B cell (primary cell): ENCODE measurements around the gene CAPN5. TPM values are rescaled to one million over a fixed set of nuclear protein-coding genes. Genes with fewer than 3 reads are reported as not detected.

Source experiments
- ATAC-seq: fragments of 200-7000 bp; cut with Tn5 transposase; one replicate; pipeline ENCODE4 v1.10.0; 2021; ENCODE audit warnings: low read depth, mild to moderate bottlenecking, moderate number of reproducible peaks, moderate library complexity
- CTCF ChIA-PET: fragments of 350-600 bp; sonication (Branson Sonifier 250); formaldehyde crosslinking; loops from one replicate; lab custom pipeline; 2021; ENCODE audit warnings: antibody characterized with exemption, inconsistent platforms; lab: Charles Lee
- POLR2A ChIA-PET: fragments of 350-600 bp; sonication (Branson Sonifier 250); formaldehyde crosslinking; loops from one replicate; lab custom pipeline; 2021; ENCODE audit warnings: antibody characterized with exemption; lab: Charles Lee
- DNase-seq: peaks from one replicate; pipeline ENCODE4 v3.0.0; 2013
- H2AFZ ChIP-seq: 2 replicates; pipeline ENCODE4 v1.6.1; 2012; ENCODE audit warnings: mild to moderate bottlenecking, low read depth, low read length; ENCODE audit not compliant: insufficient read depth, poor library complexity, severe bottlenecking
- H3K27ac ChIP-seq, 2 donors: 1 replicate in 1 of 2; 2 replicates in 1 of 2; pipeline ENCODE4 v1.5.1; 2012 to 2013; ENCODE audit warnings: low read length in 2 of 2, mild to moderate bottlenecking in 2 of 2, moderate library complexity in 1 of 2
- H3K27me3 ChIP-seq, 4 experiments: fragments of 200-600 bp in 1 of 4; sonication (generic) in 1 of 4; replicated peaks in 1 of 4; 1 replicate in 2 of 4; 2 replicates in 2 of 4; pipeline versions ENCODE4 v1.6.1 to v1.7.0; 2013 to 2016; ENCODE audit warnings: low read length in 3 of 4, mild to moderate bottlenecking in 2 of 4, mixed read lengths in 1 of 4, moderate library complexity in 1 of 4; ENCODE audit not compliant: insufficient read depth in 4 of 4, control insufficient read depth in 3 of 4; ENCODE audit errors: control extremely low read depth in 1 of 4
- H3K36me3 ChIP-seq, 2 experiments: replicated peaks in 1 of 2; 1 replicate in 1 of 2; 2 replicates in 1 of 2; pipeline versions ENCODE4 v1.6.1 to v1.7.1; 2013; ENCODE audit warnings: low read length in 1 of 2; ENCODE audit not compliant: insufficient read depth in 2 of 2, control insufficient read depth in 1 of 2; ENCODE audit errors: control extremely low read depth in 1 of 2, extremely low read depth in 1 of 2
- H3K4me1 ChIP-seq, 2 donors: fragments of 200-600 bp in 1 of 2; sonication (generic) in 1 of 2; 1 replicate in 1 of 2; 2 replicates in 1 of 2; pipeline versions ENCODE4 v1.5.1 to v1.6.1; 2013 to 2017; ENCODE audit warnings: low read length in 2 of 2; ENCODE audit not compliant: control insufficient read depth in 2 of 2, insufficient read depth in 2 of 2
- H3K4me2 ChIP-seq: replicated peaks from 2 replicates; pipeline ENCODE3; 2012; ENCODE audit warnings: mild to moderate bottlenecking, low read depth, low read length; ENCODE audit not compliant: poor library complexity, severe bottlenecking
- H3K4me3 ChIP-seq, 5 experiments: fragments of 200-600 bp in 1 of 5; sonication (generic) in 1 of 5; 1 replicate in 3 of 5; 2 replicates in 2 of 5; pipeline versions ENCODE4 v1.5.1 to v1.7.0; 2011 to 2016; ENCODE audit warnings: low read length in 4 of 5, mild to moderate bottlenecking in 4 of 5, low read depth in 2 of 5, control low read depth in 1 of 5, moderate library complexity in 1 of 5; ENCODE audit not compliant: insufficient read depth in 1 of 5; ENCODE audit errors: control extremely low read depth in 1 of 5, extremely low read depth in 1 of 5
- H3K79me2 ChIP-seq: fragments of 200-600 bp; sonication (generic); one replicate; pipeline ENCODE4 v1.6.0; 2016; ENCODE audit warnings: low read length; ENCODE audit not compliant: control insufficient read depth, insufficient read depth
- H3K9ac ChIP-seq: fragments of 200-600 bp; sonication (generic); 2 replicates; pipeline ENCODE4 v1.6.1; 2017; ENCODE audit warnings: mild to moderate bottlenecking, low read length, moderate library complexity
- H3K9me3 ChIP-seq, 3 donors: one replicate each; pipeline versions ENCODE4 v1.6.1 to v1.7.1; 2013; ENCODE audit warnings: low read length in 2 of 3; ENCODE audit not compliant: control insufficient read depth in 2 of 3, insufficient read depth in 1 of 3; ENCODE audit errors: control extremely low read depth in 1 of 3
- H4K20me1 ChIP-seq: 2 replicates; pipeline ENCODE4 v1.6.0; 2012; ENCODE audit warnings: mild to moderate bottlenecking, low read length; ENCODE audit not compliant: insufficient read depth, control insufficient read depth, poor library complexity, severe bottlenecking
- H3K27ac Mint-ChIP-seq: one replicate; pipeline ENCODE4 v1.8.0; 2021; ENCODE audit warnings: mixed read lengths
- H3K27me3 Mint-ChIP-seq: one replicate; pipeline ENCODE4 v1.8.0; 2021; ENCODE audit warnings: mixed read lengths
- H3K4me1 Mint-ChIP-seq: one replicate; pipeline ENCODE4 v1.8.0; 2021; ENCODE audit warnings: mixed read lengths
- H3K4me3 Mint-ChIP-seq: one replicate; pipeline ENCODE4 v1.8.0; 2021; ENCODE audit warnings: mixed read lengths
- H3K9me3 Mint-ChIP-seq: one replicate; pipeline ENCODE4 v1.8.0; 2022; ENCODE audit warnings: mixed read lengths; ENCODE audit not compliant: insufficient read depth
- EZH2 ChIP-seq: IDR thresholded peaks from 2 replicates; pipeline ENCODE4 v1.6.1; 2012; ENCODE audit warnings: borderline replicate concordance, low read depth, mild to moderate bottlenecking, moderate library complexity, low read length; ENCODE audit not compliant: insufficient read depth, poor library complexity, severe bottlenecking
- WGBS: methylation state at CpG from one replicate; pipeline ENCODE4 v1.1.5; 2013; ENCODE audit warnings: missing lambda C conversion rate; ENCODE audit not compliant: insufficient coverage; 5-methylcytosine and 5-hydroxymethylcytosine counted together
- intact Hi-C: fragments of 100-400 bp; cut with micrococcal nuclease; formaldehyde crosslinking; loops from one replicate; pipeline ENCODE4 v1.10.0; 2022
- polyA plus RNA-seq: library from polyadenylated mRNA; depleted of rRNA; stranded (reverse); fragments of >200 nt; gene quantifications from 2 replicates; pipeline ENCODE4 v1.2.3, GENCODE V29; 2012
- total RNA-seq, 2 donors: library from RNA; stranded (reverse); fragments of 120-200 nt in 1 of 2; gene quantifications; 1 replicate in 1 of 2; 2 replicates in 1 of 2; pipeline versions ENCODE4 v1.2.3 to v1.2.4, GENCODE V29; 2013 to 2022
- TF ChIP-seq, protein P1 (sequence below): fragments of 200-600 bp; IDR thresholded peaks from one replicate; pipeline ENCODE4 v1.8.0; 2022; ENCODE audit warnings: antibody characterized with exemption, mild to moderate bottlenecking

Gene CAPN5
- total and polyA plus RNA-seq, 2 donors (not counting 1 experiment from before 2014, with no cell fraction given): 0.74 to 0.78 TPM

DNA sequence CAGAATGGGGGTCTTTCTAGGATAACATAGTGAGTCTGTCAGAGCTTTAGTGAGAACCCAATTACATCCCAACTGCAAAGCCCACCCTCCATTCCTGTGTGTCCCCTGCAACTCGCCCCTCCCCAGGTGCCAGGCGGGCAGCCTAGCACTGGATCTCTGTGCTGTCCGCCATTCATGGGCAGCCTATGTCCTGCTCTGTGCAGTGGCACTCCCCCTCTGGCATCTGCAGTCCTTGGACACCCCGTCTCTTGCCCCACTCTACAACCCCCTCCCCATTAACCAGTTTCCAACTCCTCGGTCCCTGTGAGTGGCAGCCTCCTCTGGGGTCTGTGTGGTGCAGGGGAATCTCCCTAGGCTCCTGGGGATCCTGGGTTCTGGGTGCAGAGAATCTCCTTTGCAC is 98.3 kb downstream of the CAPN5 start:
- Histone ChIP-seq H3K79me2 (no peaks in the 10 kb centered on the region), H3K9me3 (no peaks in the 10 kb centered on the region), H3K27me3 (no peaks in the 10 kb centered on the region), H3K4me1 (no peaks in the 10 kb centered on the region), H3K27ac (no peak overlapping the region), H3K36me3 (no peaks in the 10 kb centered on the region), H3K4me3 (no peak overlapping the region), H3K9ac (no peak overlapping the region), H2AFZ (no peak overlapping the region), H3K4me2 (no peak overlapping the region), H4K20me1 (no peaks in the 10 kb centered on the region)
- H3K27ac Mint-ChIP-seq: no peak overlapping the region
- intact Hi-C loops: no loop called here
- no peaks in the 10 kb centered on the region for H3K27me3 Mint-ChIP-seq
- CTCF ChIA-PET: no interaction called here
- DNase-seq: no peak
- H3K4me3 Mint-ChIP-seq: no peak overlapping the region
- TF ChIP-seq, protein P1, sequence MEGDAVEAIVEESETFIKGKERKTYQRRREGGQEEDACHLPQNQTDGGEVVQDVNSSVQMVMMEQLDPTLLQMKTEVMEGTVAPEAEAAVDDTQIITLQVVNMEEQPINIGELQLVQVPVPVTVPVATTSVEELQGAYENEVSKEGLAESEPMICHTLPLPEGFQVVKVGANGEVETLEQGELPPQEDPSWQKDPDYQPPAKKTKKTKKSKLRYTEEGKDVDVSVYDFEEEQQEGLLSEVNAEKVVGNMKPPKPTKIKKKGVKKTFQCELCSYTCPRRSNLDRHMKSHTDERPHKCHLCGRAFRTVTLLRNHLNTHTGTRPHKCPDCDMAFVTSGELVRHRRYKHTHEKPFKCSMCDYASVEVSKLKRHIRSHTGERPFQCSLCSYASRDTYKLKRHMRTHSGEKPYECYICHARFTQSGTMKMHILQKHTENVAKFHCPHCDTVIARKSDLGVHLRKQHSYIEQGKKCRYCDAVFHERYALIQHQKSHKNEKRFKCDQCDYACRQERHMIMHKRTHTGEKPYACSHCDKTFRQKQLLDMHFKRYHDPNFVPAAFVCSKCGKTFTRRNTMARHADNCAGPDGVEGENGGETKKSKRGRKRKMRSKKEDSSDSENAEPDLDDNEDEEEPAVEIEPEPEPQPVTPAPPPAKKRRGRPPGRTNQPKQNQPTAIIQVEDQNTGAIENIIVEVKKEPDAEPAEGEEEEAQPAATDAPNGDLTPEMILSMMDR: no peak
- no peak for TF ChIP-seq EZH2
- POLR2A ChIA-PET: no interaction called here
- 78% methylated on average over 4 of the region's 5 CpGs for WGBS
- no peak for ATAC-seq
- no peaks in the 10 kb centered on the region for H3K9me3 Mint-ChIP-seq
- H3K4me1 Mint-ChIP-seq: no peaks in the 10 kb centered on the region

DNA sequence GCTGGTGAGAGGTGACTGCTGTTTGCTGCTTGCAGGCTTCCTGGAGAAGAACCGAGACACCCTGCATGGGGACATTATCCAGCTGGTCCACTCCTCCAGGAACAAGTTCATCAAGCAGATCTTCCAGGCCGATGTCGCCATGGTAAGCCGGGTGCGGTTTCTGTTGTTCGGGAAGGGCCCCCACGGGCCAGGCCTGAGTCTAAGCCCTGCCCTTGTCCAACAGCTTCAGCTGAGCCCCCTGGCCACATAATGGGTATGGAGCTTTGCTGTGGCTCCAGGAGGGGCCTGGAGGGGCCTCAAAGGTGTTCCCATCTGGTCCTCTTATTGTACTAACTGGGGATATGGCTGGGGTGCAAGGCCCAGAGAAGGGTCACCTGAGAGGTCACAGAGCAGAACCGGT is 99.2 kb downstream of the CAPN5 start:
- DNase-seq (no peak), ATAC-seq (no peak)
- no peaks in the 10 kb centered on the region for H3K4me1 ChIP-seq
- H4K20me1 ChIP-seq: no peaks in the 10 kb centered on the region
- Mint-ChIP-seq H3K9me3 (no peaks in the 10 kb centered on the region), H3K27me3 (no peaks in the 10 kb centered on the region), H3K4me3 (no peak overlapping the region), H3K4me1 (no peaks in the 10 kb centered on the region), H3K27ac (no peak overlapping the region)
- H3K79me2 ChIP-seq: no peaks in the 10 kb centered on the region
- H3K27ac ChIP-seq: no peak overlapping the region
- WGBS: 92% methylated on average over 8 of the region's 8 CpGs
- no peak overlapping the region for H3K4me3 ChIP-seq
- H2AFZ ChIP-seq: no peak overlapping the region
- no peaks in the 10 kb centered on the region for H3K27me3 ChIP-seq
- intact Hi-C loops: no loop called here
- no peak for TF ChIP-seq EZH2
- H3K9ac ChIP-seq: no peak overlapping the region
- no peaks in the 10 kb centered on the region for H3K9me3 ChIP-seq
- H3K4me2 ChIP-seq: no peak overlapping the region
- ChIA-PET POLR2A (no interaction called here), CTCF (no interaction called here)
- no peaks in the 10 kb centered on the region for H3K36me3 ChIP-seq
